T-helper 9 cell (primary cell): Measurements from ENCODE around the gene SMIM35.

Experiments
- DNase-seq: peaks from one replicate; pipeline ENCODE4 v3.0.0-alpha.2; 2020
- total RNA-seq, 2 donors: gene quantifications; one replicate each; lab custom pipeline; 2026; lab: John Stamatoyannopoulos, UW

Gene SMIM35
- 0.14 to 0.24 reads per million in 2 donors for total RNA-seq

GRCh38 chr11:118086913-118087768 is at the start of gene SMIM35:
SMIM35 (minus strand) TSS chr11:118086963; CDS start chr11:118086757, 206 bp downstream.
- no peak for DNase-seq

GRCh38 chr11:118136341-118136740 is 49.6 kb upstream of the SMIM35 start:
- no peak for DNase-seq

- DNase-seq = no peak
These were observed 49.0 kb upstream of the SMIM35 start for GRCh38 chr11:118135796-118136165.

GRCh38 chr11:118135051-118135795 is 48.5 kb upstream of the SMIM35 start:
- no peak for DNase-seq

GRCh38 chr11:118133816-118134215 is 47.1 kb upstream of the SMIM35 start:
- DNase-seq = no peak

- DNase-seq = no peak
These were observed 45.8 kb upstream of the SMIM35 start for GRCh38 chr11:118132385-118133151.

- no peak for DNase-seq
These were observed 42.9 kb upstream of the SMIM35 start for GRCh38 chr11:118129471-118130172.

GRCh38 chr11:118128721-118129470 is 42.1 kb upstream of the SMIM35 start:
- no peak for DNase-seq

GRCh38 chr11:118128310-118128709 is 41.5 kb upstream of the SMIM35 start:
- no peak for DNase-seq

- DNase-seq = no peak
These were observed 39.5 kb upstream of the SMIM35 start for GRCh38 chr11:118126082-118126838.

GRCh38 chr11:118124929-118125535 is 38.3 kb upstream of the SMIM35 start:
- DNase-seq = no peak

- DNase-seq = no peak
These were observed 34.0 kb upstream of the SMIM35 start for GRCh38 chr11:118120793-118121192.

GRCh38 chr11:118117790-118118601 is 31.2 kb upstream of the SMIM35 start:
- no peak for DNase-seq

- no peak for DNase-seq
These were observed 28.3 kb upstream of the SMIM35 start for GRCh38 chr11:118115048-118115447.

- DNase-seq = no peak
These were observed 27.5 kb upstream of the SMIM35 start for GRCh38 chr11:118114266-118114665.

GRCh38 chr11:118112711-118113430 is 26.1 kb upstream of the SMIM35 start:
- no peak for DNase-seq

GRCh38 chr11:118111744-118112035 is 24.9 kb upstream of the SMIM35 start:
- no peak for DNase-seq

GRCh38 chr11:118111019-118111743 is 24.4 kb upstream of the SMIM35 start:
- no peak for DNase-seq
